A673 (cell line): Measurements from ENCODE around the gene TUT1.

ENCODE experiments used
- EZH2 ChIP-seq: fragments of 200-600 bp; sonication (generic); IDR thresholded peaks from 2 replicates; pipeline ENCODE4 v1.6.1; 2017; ENCODE audit warnings: borderline replicate concordance, low read depth, mild to moderate bottlenecking, mixed read lengths, antibody characterized with exemption, low read length; ENCODE audit not compliant: poor library complexity, severe bottlenecking
- TF ChIP-seq, protein P1 (sequence below): fragments of 300-800, 200-600 bp; sonication (generic); conservative IDR thresholded peaks from 2 replicates; pipeline ENCODE4 v1.5.1; 2017; ENCODE audit warnings: low read depth, mild to moderate bottlenecking, antibody characterized with exemption, low read length, moderate library complexity, mixed read lengths

DNA sequence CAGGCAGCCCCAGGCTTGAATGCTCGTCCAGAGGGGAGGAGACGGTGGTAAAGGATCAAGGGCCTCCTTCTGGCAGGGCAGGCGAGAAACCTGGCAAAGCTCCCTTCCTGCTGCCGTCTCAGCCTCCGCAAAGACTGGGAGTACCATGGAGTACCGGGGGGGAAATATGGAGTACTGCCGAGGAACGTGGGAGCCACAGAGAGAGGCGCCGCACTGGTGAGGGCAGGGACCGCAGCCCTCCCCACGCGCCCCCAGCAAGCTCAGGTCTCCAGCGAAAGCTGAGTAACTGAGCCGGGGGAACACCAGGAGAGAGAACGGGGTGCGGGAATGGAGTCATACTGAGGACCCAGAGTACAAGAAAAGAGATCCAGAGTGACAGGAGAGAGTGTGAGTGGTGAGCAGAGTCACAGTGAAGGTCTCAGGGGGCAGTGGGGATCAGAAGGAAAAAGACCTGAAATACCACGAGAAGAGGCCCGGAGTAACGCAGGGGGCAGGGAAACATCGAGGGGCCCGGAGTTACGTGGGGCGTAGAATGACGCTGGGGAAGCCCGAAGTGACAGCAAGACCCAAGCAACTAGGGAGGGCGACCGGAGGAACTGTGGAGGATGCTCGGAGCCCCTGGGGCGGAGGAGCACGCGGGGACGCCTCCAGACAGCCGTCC lies 20.5 kb upstream of the TUT1 start:
- TF ChIP-seq EZH2: no peak
- TF ChIP-seq, protein P1, sequence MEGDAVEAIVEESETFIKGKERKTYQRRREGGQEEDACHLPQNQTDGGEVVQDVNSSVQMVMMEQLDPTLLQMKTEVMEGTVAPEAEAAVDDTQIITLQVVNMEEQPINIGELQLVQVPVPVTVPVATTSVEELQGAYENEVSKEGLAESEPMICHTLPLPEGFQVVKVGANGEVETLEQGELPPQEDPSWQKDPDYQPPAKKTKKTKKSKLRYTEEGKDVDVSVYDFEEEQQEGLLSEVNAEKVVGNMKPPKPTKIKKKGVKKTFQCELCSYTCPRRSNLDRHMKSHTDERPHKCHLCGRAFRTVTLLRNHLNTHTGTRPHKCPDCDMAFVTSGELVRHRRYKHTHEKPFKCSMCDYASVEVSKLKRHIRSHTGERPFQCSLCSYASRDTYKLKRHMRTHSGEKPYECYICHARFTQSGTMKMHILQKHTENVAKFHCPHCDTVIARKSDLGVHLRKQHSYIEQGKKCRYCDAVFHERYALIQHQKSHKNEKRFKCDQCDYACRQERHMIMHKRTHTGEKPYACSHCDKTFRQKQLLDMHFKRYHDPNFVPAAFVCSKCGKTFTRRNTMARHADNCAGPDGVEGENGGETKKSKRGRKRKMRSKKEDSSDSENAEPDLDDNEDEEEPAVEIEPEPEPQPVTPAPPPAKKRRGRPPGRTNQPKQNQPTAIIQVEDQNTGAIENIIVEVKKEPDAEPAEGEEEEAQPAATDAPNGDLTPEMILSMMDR: no peak
